ENCODE results near the gene CAMTA1.

- TF ChIP-seq CTCF (conservative IDR thresholded peaks at IDR 0.05; ENCODE audit: low read length) (no peak), EZH2phosphoT487 (IDR thresholded peaks at IDR 0.05; ENCODE audit: borderline replicate concordance, low read depth, low read length) (no peak)
These were observed 885.9 kb downstream of the CAMTA1 start for GRCh38 chr1:7671146-7671465.
